ENCODE measurements around the gene DEFB108B.
"Not testable (repeated sequence)": the region's sequence is repeated elsewhere in the genome, so short reads cannot be mapped to it uniquely, and the experiment has no call there.

DEFB108B gene

GRCh38 chr11:71832811-71833210 is at the start of gene DEFB108B:
TSS of gene DEFB108B (plus strand) at chr11:71833200. CDS start at chr11:71833200, 0 bp downstream.
- DNase-seq, result not testable (repeated sequence)

- DNase-seq, result peak; percentile 83
Observed at GRCh38 chr11:71786114-71786847, 46.7 kb upstream of the DEFB108B start.

GRCh38 chr11:71786848-71787097 is 46.2 kb upstream of the DEFB108B start:
- peak; percentile 100 for DNase-seq

GRCh38 chr11:71787098-71787823 is 45.7 kb upstream of the DEFB108B start:
- peak; percentile 97 for DNase-seq

GRCh38 chr11:71787824-71788454 is 45.1 kb upstream of the DEFB108B start:
- DNase-seq, result peak; percentile 27

GRCh38 chr11:71789444-71790196 is 43.4 kb upstream of the DEFB108B start:
- DNase-seq, result not testable (repeated sequence)

- DNase-seq, result not testable (repeated sequence)
Observed at GRCh38 chr11:71791111-71791510, 41.9 kb upstream of the DEFB108B start.

GRCh38 chr11:71792621-71793235 is 40.3 kb upstream of the DEFB108B start:
- DNase-seq, result peak; percentile 44

- DNase-seq, result not testable (repeated sequence)
Observed at GRCh38 chr11:71794386-71795040, 38.5 kb upstream of the DEFB108B start.

GRCh38 chr11:71795236-71795635 is 37.8 kb upstream of the DEFB108B start:
- DNase-seq, result not testable (repeated sequence)

GRCh38 chr11:71796016-71796415 is 37.0 kb upstream of the DEFB108B start:
- not testable (repeated sequence) for DNase-seq

- not testable (repeated sequence) for DNase-seq
Observed at GRCh38 chr11:71796781-71797180, 36.2 kb upstream of the DEFB108B start.

GRCh38 chr11:71799556-71800128 is 33.4 kb upstream of the DEFB108B start:
- DNase-seq, result not testable (repeated sequence)

GRCh38 chr11:71800335-71800953 is 32.6 kb upstream of the DEFB108B start:
- peak; percentile 75 for DNase-seq

GRCh38 chr11:71801026-71801425 is 32.0 kb upstream of the DEFB108B start:
- not testable (repeated sequence) for DNase-seq

GRCh38 chr11:71802874-71803273 is 30.1 kb upstream of the DEFB108B start:
- not testable (repeated sequence) for DNase-seq

- peak; percentile 3 for DNase-seq
Observed at GRCh38 chr11:71804158-71804947, 28.6 kb upstream of the DEFB108B start.

- DNase-seq, result not testable (repeated sequence)
Observed at GRCh38 chr11:71812529-71812928, 20.5 kb upstream of the DEFB108B start.

GRCh38 chr11:71813481-71814355 is 19.3 kb upstream of the DEFB108B start:
- DNase-seq, result peak; percentile 81

All from hematopoietic multipotent progenitor cell treated with erythropoietin and hydrocortisone succinate and interleukin-3 and kit ligand, for 6 days (in vitro differentiated cells).